ENCODE data around the gene CSRNP3.

CSRNP3 gene

GRCh38 chr2:165699946-165700345, 230.4 kb downstream of the CSRNP3 start:
- no peak for DNase-seq
- CTCF ChIA-PET: interaction anchor here (1.0 to 3.1 kb wide), 5 partner anchors 70 to 461 kb away, joined by 3 to 12 read pairs (median 4); partner anchors contain the start of gene SCN2A
- H3K27me3 ChIP-seq (replicated peaks in 2 of 5; ENCODE audit: control insufficient read depth in 4 of 5, insufficient read depth in 5 of 5, low read length in 4 of 5): no peaks in the 10 kb centered on the region
- no peak overlapping the region for H3K4me3 ChIP-seq (ENCODE audit: control insufficient read depth in 1 of 7, extremely low read depth in 1 of 7, insufficient read depth in 4 of 7, low read depth in 2 of 7, low read length in 6 of 7)
- H3K27ac ChIP-seq (ENCODE audit: insufficient read depth in 1 of 2, low read depth in 1 of 2, low read length in 2 of 2, poor library complexity in 1 of 2, severe bottlenecking in 2 of 2): no peak overlapping the region
- H3K4me1 ChIP-seq (ENCODE audit: control extremely low read depth in 1 of 4, control insufficient read depth in 4 of 4, insufficient read depth in 4 of 4, low read length in 3 of 4): no peaks in the 10 kb centered on the region
- 100% methylated on average over 1 of the region's 2 CpGs for WGBS (ENCODE audit: insufficient coverage)
- no peaks in the 10 kb centered on the region for H3K9me3 ChIP-seq (ENCODE audit: control extremely low read depth in 1 of 5, control insufficient read depth in 4 of 5, insufficient read depth in 2 of 5, low read depth in 1 of 5, low read length in 4 of 5)
- no peaks in the 10 kb centered on the region for H3K36me3 ChIP-seq (ENCODE audit: control insufficient read depth in 4 of 4, insufficient read depth in 4 of 4, low read length in 3 of 4)
- POLR2A ChIA-PET: no interaction called here

GRCh38 chr2:165700531-165700930, 231.0 kb downstream of the CSRNP3 start:
- Histone ChIP-seq H3K9me3 (ENCODE audit: control extremely low read depth in 1 of 5, control insufficient read depth in 4 of 5, insufficient read depth in 2 of 5, low read depth in 1 of 5, low read length in 4 of 5) (no peaks in the 10 kb centered on the region), H3K4me3 (ENCODE audit: control insufficient read depth in 1 of 7, extremely low read depth in 1 of 7, insufficient read depth in 4 of 7, low read depth in 2 of 7, low read length in 6 of 7) (no peak overlapping the region), H3K36me3 (ENCODE audit: control insufficient read depth in 4 of 4, insufficient read depth in 4 of 4, low read length in 3 of 4) (no peaks in the 10 kb centered on the region), H3K27ac (ENCODE audit: insufficient read depth in 1 of 2, low read depth in 1 of 2, low read length in 2 of 2, poor library complexity in 1 of 2, severe bottlenecking in 2 of 2) (no peak overlapping the region), H3K4me1 (ENCODE audit: control extremely low read depth in 1 of 4, control insufficient read depth in 4 of 4, insufficient read depth in 4 of 4, low read length in 3 of 4) (no peaks in the 10 kb centered on the region), H3K27me3 (replicated peaks in 2 of 5; ENCODE audit: control insufficient read depth in 4 of 5, insufficient read depth in 5 of 5, low read length in 4 of 5) (no peaks in the 10 kb centered on the region)
- CTCF ChIA-PET: interaction anchor here (0.7 to 3.1 kb wide), 9 partner anchors 9 to 461 kb away, joined by 3 to 12 read pairs (median 3); partner anchors contain the start of gene SCN2A
- no peak for DNase-seq
- POLR2A ChIA-PET: no interaction called here
- WGBS (ENCODE audit: insufficient coverage): 96% methylated on average over 5 of the region's 5 CpGs

GRCh38 chr2:165701147-165701546, 231.6 kb downstream of the CSRNP3 start:
- Histone ChIP-seq H3K4me1 (ENCODE audit: control extremely low read depth in 1 of 4, control insufficient read depth in 4 of 4, insufficient read depth in 4 of 4, low read length in 3 of 4) (no peaks in the 10 kb centered on the region), H3K4me3 (ENCODE audit: control insufficient read depth in 1 of 7, extremely low read depth in 1 of 7, insufficient read depth in 4 of 7, low read depth in 2 of 7, low read length in 6 of 7) (no peak overlapping the region), H3K27me3 (replicated peaks in 2 of 5; ENCODE audit: control insufficient read depth in 4 of 5, insufficient read depth in 5 of 5, low read length in 4 of 5) (no peaks in the 10 kb centered on the region), H3K27ac (ENCODE audit: insufficient read depth in 1 of 2, low read depth in 1 of 2, low read length in 2 of 2, poor library complexity in 1 of 2, severe bottlenecking in 2 of 2) (no peak overlapping the region), H3K36me3 (ENCODE audit: control insufficient read depth in 4 of 4, insufficient read depth in 4 of 4, low read length in 3 of 4) (no peaks in the 10 kb centered on the region), H3K9me3 (ENCODE audit: control extremely low read depth in 1 of 5, control insufficient read depth in 4 of 5, insufficient read depth in 2 of 5, low read depth in 1 of 5, low read length in 4 of 5) (no peaks in the 10 kb centered on the region)
- no CpG with 5 or more reads among the region's 6 CpGs for WGBS (ENCODE audit: insufficient coverage)
- POLR2A ChIA-PET: no interaction called here
- CTCF ChIA-PET: interaction anchor here (0.7 to 3.1 kb wide), 8 partner anchors 71 to 462 kb away, joined by 3 to 12 read pairs (median 4); partner anchors contain the start of gene SCN2A
- DNase-seq: no peak

GRCh38 chr2:165706960-165707487, 237.5 kb downstream of the CSRNP3 start:
- WGBS (ENCODE audit: insufficient coverage): 100% methylated on average over 1 of the region's 3 CpGs
- no peak for DNase-seq
- Histone ChIP-seq H3K27ac (ENCODE audit: insufficient read depth in 1 of 2, low read depth in 1 of 2, low read length in 2 of 2, poor library complexity in 1 of 2, severe bottlenecking in 2 of 2) (no peak overlapping the region), H3K4me1 (ENCODE audit: control extremely low read depth in 1 of 4, control insufficient read depth in 4 of 4, insufficient read depth in 4 of 4, low read length in 3 of 4) (no peaks in the 10 kb centered on the region), H3K36me3 (ENCODE audit: control insufficient read depth in 4 of 4, insufficient read depth in 4 of 4, low read length in 3 of 4) (no peaks in the 10 kb centered on the region), H3K9me3 (ENCODE audit: control extremely low read depth in 1 of 5, control insufficient read depth in 4 of 5, insufficient read depth in 2 of 5, low read depth in 1 of 5, low read length in 4 of 5) (peaks cover 0 to 3% (median 0%) of the 10 kb centered on the region in 5 experiments), H3K4me3 (ENCODE audit: control insufficient read depth in 1 of 7, extremely low read depth in 1 of 7, insufficient read depth in 4 of 7, low read depth in 2 of 7, low read length in 6 of 7) (no peak overlapping the region), H3K27me3 (replicated peaks in 2 of 5; ENCODE audit: control insufficient read depth in 4 of 5, insufficient read depth in 5 of 5, low read length in 4 of 5) (no peaks in the 10 kb centered on the region)
- ChIA-PET POLR2A (no interaction called here), CTCF (no interaction called here)

GRCh38 chr2:165716091-165716490, 246.6 kb downstream of the CSRNP3 start:
- H3K4me3 ChIP-seq (ENCODE audit: control insufficient read depth in 1 of 7, extremely low read depth in 1 of 7, insufficient read depth in 4 of 7, low read depth in 2 of 7, low read length in 6 of 7): no peak overlapping the region
- H3K36me3 ChIP-seq (ENCODE audit: control insufficient read depth in 4 of 4, insufficient read depth in 4 of 4, low read length in 3 of 4): no peaks in the 10 kb centered on the region
- ChIA-PET POLR2A (no interaction called here), CTCF (no interaction called here)
- 80% methylated on average over 1 of the region's 1 CpG for WGBS (ENCODE audit: insufficient coverage)
- no peaks in the 10 kb centered on the region for H3K27me3 ChIP-seq (replicated peaks in 2 of 5; ENCODE audit: control insufficient read depth in 4 of 5, insufficient read depth in 5 of 5, low read length in 4 of 5)
- no peak for DNase-seq
- no peaks in the 10 kb centered on the region for H3K4me1 ChIP-seq (ENCODE audit: control extremely low read depth in 1 of 4, control insufficient read depth in 4 of 4, insufficient read depth in 4 of 4, low read length in 3 of 4)
- H3K9me3 ChIP-seq (ENCODE audit: control extremely low read depth in 1 of 5, control insufficient read depth in 4 of 5, insufficient read depth in 2 of 5, low read depth in 1 of 5, low read length in 4 of 5): peaks cover 0 to 3% (median 0%) of the 10 kb centered on the region in 5 experiments
- no peak overlapping the region for H3K27ac ChIP-seq (ENCODE audit: insufficient read depth in 1 of 2, low read depth in 1 of 2, low read length in 2 of 2, poor library complexity in 1 of 2, severe bottlenecking in 2 of 2)

- DNase-seq: no peak
- H3K27ac ChIP-seq (ENCODE audit: insufficient read depth in 1 of 2, low read depth in 1 of 2, low read length in 2 of 2, poor library complexity in 1 of 2, severe bottlenecking in 2 of 2): no peak overlapping the region
- H3K4me1 ChIP-seq (ENCODE audit: control extremely low read depth in 1 of 4, control insufficient read depth in 4 of 4, insufficient read depth in 4 of 4, low read length in 3 of 4): no peaks in the 10 kb centered on the region
- WGBS (ENCODE audit: insufficient coverage): no CpG with 5 or more reads among the region's 1 CpG
- POLR2A ChIA-PET: no interaction called here
- no peaks in the 10 kb centered on the region for H3K27me3 ChIP-seq (replicated peaks in 2 of 5; ENCODE audit: control insufficient read depth in 4 of 5, insufficient read depth in 5 of 5, low read length in 4 of 5)
- CTCF ChIA-PET: no interaction called here
- H3K4me3 ChIP-seq (ENCODE audit: control insufficient read depth in 1 of 7, extremely low read depth in 1 of 7, insufficient read depth in 4 of 7, low read depth in 2 of 7, low read length in 6 of 7): no peak overlapping the region
- no peaks in the 10 kb centered on the region for H3K36me3 ChIP-seq (ENCODE audit: control insufficient read depth in 4 of 4, insufficient read depth in 4 of 4, low read length in 3 of 4)
- no peaks in the 10 kb centered on the region for H3K9me3 ChIP-seq (ENCODE audit: control extremely low read depth in 1 of 5, control insufficient read depth in 4 of 5, insufficient read depth in 2 of 5, low read depth in 1 of 5, low read length in 4 of 5)
Measured at GRCh38 chr2:165718610-165719210, 249.2 kb downstream of the CSRNP3 start.

GRCh38 chr2:165720511-165720910, 251.0 kb downstream of the CSRNP3 start:
- H3K9me3 ChIP-seq (ENCODE audit: control extremely low read depth in 1 of 5, control insufficient read depth in 4 of 5, insufficient read depth in 2 of 5, low read depth in 1 of 5, low read length in 4 of 5): no peaks in the 10 kb centered on the region
- no peaks in the 10 kb centered on the region for H3K4me1 ChIP-seq (ENCODE audit: control extremely low read depth in 1 of 4, control insufficient read depth in 4 of 4, insufficient read depth in 4 of 4, low read length in 3 of 4)
- CTCF ChIA-PET: no interaction called here
- no peak for DNase-seq
- H3K4me3 ChIP-seq (ENCODE audit: control insufficient read depth in 1 of 7, extremely low read depth in 1 of 7, insufficient read depth in 4 of 7, low read depth in 2 of 7, low read length in 6 of 7): no peak overlapping the region
- H3K36me3 ChIP-seq (ENCODE audit: control insufficient read depth in 4 of 4, insufficient read depth in 4 of 4, low read length in 3 of 4): no peaks in the 10 kb centered on the region
- H3K27me3 ChIP-seq (replicated peaks in 2 of 5; ENCODE audit: control insufficient read depth in 4 of 5, insufficient read depth in 5 of 5, low read length in 4 of 5): no peaks in the 10 kb centered on the region
- POLR2A ChIA-PET: no interaction called here
- no peak overlapping the region for H3K27ac ChIP-seq (ENCODE audit: insufficient read depth in 1 of 2, low read depth in 1 of 2, low read length in 2 of 2, poor library complexity in 1 of 2, severe bottlenecking in 2 of 2)

All from common myeloid progenitor, CD34-positive (primary cell).